GM20431 (cell line): ENCODE results near the gene DHX58.

ENCODE experiments used
- in situ Hi-C: fragments of 300-500 bp; cut with MseI, MboI; formaldehyde crosslinking; loops from one replicate; pipeline ENCODE4 v1.15.0; 2020; ENCODE audit warnings: low sequenced_read_pairs; ENCODE audit not compliant: unreplicated experiment

DHX58 gene

GRCh38 chr17:42060231-42060630 lies 52.3 kb downstream of the DHX58 start:
- in situ Hi-C loops, result no loop called here

- in situ Hi-C loops, result no loop called here
These were observed 52.7 kb downstream of the DHX58 start for GRCh38 chr17:42059815-42060214.

- in situ Hi-C loops, result no loop called here
These were observed 54.5 kb downstream of the DHX58 start for GRCh38 chr17:42058063-42058462.

GRCh38 chr17:42056635-42057034 lies 55.9 kb downstream of the DHX58 start:
- in situ Hi-C loops, result no loop called here

- in situ Hi-C loops, result no loop called here
These were observed 57.0 kb downstream of the DHX58 start for GRCh38 chr17:42055496-42055895.

GRCh38 chr17:42055027-42055426 lies 57.5 kb downstream of the DHX58 start:
- in situ Hi-C loops, result no loop called here

- in situ Hi-C loops, result no loop called here
These were observed 58.6 kb downstream of the DHX58 start for GRCh38 chr17:42053731-42054500.

- in situ Hi-C loops, result no loop called here
These were observed 60.1 kb downstream of the DHX58 start for GRCh38 chr17:42052346-42052877.

GRCh38 chr17:42051645-42052044 lies 60.9 kb downstream of the DHX58 start:
- in situ Hi-C loops, result no loop called here
